Measurements from ENCODE around the gene NXPE3.

Gene NXPE3

DNA sequence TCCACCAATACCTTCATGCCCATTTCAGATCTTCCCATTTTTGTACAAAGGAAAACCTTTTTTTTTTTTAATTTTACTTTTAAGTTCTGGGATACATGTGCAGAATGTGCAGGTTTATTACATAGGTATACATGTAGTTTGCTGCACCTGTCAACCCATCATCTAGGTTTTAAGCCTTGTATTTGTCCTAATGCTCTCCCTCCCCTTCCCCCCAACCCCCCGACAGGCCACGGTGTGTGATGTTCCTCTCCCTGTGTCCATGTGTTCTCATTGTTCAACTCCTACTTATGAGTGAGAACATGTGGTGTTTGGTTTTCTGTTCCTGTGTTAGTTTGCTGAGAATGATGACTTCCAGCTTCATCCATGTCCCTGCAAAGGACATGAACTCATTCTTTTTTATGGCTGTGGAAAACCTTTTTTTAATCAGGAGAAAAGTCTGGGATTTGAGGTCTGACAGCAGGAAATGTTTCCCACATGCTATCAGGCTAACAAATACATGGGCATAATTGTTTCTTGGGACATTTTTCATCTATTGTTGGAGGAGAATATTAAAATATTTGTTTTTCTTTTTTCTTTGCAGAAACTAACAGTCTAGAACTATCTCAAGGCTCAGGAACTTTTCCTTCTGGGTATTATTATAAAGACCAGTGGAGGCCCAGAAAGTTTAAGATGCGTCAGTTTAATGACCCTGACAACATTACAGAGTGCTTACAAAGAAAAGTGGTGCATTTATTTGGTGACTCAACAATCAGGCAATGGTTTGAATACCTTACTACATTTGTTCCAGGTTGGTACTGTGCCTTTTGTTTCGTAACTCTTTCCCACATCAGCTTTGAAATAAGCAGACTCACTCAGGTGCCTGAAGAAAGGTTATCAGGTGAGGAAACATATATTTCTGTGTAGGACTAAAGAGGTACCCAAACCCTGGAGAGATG lies 37.5 kb downstream of the NXPE3 start:
- no peak for TF ChIP-seq GFI1B (tag by site-specific recombination; IDR thresholded peaks at IDR 0.05)
- TF ChIP-seq, protein P1, sequence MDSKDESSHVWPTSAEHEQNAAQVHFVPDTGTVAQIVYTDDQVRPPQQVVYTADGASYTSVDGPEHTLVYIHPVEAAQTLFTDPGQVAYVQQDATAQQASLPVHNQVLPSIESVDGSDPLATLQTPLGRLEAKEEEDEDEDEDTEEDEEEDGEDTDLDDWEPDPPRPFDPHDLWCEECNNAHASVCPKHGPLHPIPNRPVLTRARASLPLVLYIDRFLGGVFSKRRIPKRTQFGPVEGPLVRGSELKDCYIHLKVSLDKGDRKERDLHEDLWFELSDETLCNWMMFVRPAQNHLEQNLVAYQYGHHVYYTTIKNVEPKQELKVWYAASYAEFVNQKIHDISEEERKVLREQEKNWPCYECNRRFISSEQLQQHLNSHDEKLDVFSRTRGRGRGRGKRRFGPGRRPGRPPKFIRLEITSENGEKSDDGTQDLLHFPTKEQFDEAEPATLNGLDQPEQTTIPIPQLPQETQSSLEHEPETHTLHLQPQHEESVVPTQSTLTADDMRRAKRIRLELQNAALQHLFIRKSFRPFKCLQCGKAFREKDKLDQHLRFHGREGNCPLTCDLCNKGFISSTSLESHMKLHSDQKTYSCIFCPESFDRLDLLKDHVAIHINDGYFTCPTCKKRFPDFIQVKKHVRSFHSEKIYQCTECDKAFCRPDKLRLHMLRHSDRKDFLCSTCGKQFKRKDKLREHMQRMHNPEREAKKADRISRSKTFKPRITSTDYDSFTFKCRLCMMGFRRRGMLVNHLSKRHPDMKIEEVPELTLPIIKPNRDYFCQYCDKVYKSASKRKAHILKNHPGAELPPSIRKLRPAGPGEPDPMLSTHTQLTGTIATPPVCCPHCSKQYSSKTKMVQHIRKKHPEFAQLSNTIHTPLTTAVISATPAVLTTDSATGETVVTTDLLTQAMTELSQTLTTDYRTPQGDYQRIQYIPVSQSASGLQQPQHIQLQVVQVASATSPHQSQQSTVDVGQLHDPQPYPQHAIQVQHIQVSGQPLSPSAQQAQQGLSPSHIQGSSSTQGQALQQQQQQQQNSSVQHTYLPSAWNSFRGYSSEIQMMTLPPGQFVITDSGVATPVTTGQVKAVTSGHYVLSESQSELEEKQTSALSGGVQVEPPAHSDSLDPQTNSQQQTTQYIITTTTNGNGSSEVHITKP (tag by site-specific recombination; IDR thresholded peaks at IDR 0.05) = peak; percentile 73
- TF ChIP-seq, protein P2, sequence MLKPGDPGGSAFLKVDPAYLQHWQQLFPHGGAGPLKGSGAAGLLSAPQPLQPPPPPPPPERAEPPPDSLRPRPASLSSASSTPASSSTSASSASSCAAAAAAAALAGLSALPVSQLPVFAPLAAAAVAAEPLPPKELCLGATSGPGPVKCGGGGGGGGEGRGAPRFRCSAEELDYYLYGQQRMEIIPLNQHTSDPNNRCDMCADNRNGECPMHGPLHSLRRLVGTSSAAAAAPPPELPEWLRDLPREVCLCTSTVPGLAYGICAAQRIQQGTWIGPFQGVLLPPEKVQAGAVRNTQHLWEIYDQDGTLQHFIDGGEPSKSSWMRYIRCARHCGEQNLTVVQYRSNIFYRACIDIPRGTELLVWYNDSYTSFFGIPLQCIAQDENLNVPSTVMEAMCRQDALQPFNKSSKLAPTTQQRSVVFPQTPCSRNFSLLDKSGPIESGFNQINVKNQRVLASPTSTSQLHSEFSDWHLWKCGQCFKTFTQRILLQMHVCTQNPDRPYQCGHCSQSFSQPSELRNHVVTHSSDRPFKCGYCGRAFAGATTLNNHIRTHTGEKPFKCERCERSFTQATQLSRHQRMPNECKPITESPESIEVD (tag by site-specific recombination; IDR thresholded peaks at IDR 0.05) = 0 out of 2 replicates have a peak, but pooled peaks have one; percentile 16
- Histone ChIP-seq H3K4me1 (ENCODE audit: control insufficient read depth, insufficient read depth, low read length) (no peaks in the 10 kb centered on the region), H3K4me3 (ENCODE audit: low read depth, low read length) (no peak overlapping the region), H3K36me3 (ENCODE audit: control insufficient read depth in 2 of 2, insufficient read depth in 1 of 2, low read length in 2 of 2) (peaks cover 0 to 27% of the 10 kb centered on the region in 2 experiments; a peak in 1 of 3 replicates), H3K27ac (ENCODE audit: extremely low read depth, low read depth, low read length) (no peak overlapping the region), H3K9me3 (ENCODE audit: control insufficient read depth, insufficient read depth, low read depth, low read length) (no peaks in the 10 kb centered on the region)
- ChIA-PET POLR2A (interaction anchor here (1.5 kb wide), 1 partner anchor 33 kb away, joined by 3 read pairs; the partner anchor contains the start of gene NFKBIZ), CTCF (interaction anchor here (0.9 to 2.4 kb wide), 4 partner anchors 12 to 413 kb away, joined by 4 to 13 read pairs (median 6); no protein-coding TSS in a partner anchor)

DNA sequence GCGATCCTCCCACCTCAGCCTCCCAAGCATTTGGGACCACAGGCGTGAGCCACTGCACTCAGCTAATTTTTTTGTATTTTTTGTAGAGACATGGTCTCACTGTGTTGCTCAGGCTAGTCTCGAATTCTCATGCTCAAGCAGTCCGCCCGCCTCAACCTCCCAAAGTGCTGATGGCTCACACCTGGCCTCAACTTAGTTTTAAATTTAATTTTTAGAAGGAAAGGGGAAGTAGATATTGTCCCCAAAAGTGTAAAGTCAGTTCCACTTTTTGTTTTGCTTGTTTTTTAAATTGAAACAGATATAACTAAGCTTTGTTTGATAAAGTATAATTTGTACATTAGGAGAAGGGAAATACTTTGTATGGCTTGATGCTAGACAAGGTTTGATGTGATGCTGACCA lies 39.0 kb downstream of the NXPE3 start:
- H3K4me1 ChIP-seq (ENCODE audit: control insufficient read depth, insufficient read depth, low read length) = no peaks in the 10 kb centered on the region
- POLR2A ChIA-PET = interaction anchor here (1.5 kb wide), 1 partner anchor 31 kb away, joined by 3 read pairs; the partner anchor contains the start of gene NFKBIZ
- H3K36me3 ChIP-seq (ENCODE audit: control insufficient read depth in 2 of 2, insufficient read depth in 1 of 2, low read length in 2 of 2) = peaks cover 0 to 34% of the 10 kb centered on the region in 2 experiments; a peak in 1 of 3 replicates
- no peak overlapping the region for H3K4me3 ChIP-seq (ENCODE audit: low read depth, low read length)
- no peak for TF ChIP-seq KLF10 (tag by site-specific recombination; IDR thresholded peaks at IDR 0.05)
- TF ChIP-seq ZNF660 (tag by site-specific recombination; IDR thresholded peaks at IDR 0.05) = no peak
- H3K9me3 ChIP-seq (ENCODE audit: control insufficient read depth, insufficient read depth, low read depth, low read length) = no peaks in the 10 kb centered on the region
- no peak overlapping the region for H3K27ac ChIP-seq (ENCODE audit: extremely low read depth, low read depth, low read length)
- CTCF ChIA-PET = interaction anchor here (1.6 to 2.4 kb wide), 3 partner anchors 15 to 411 kb away, joined by 4 to 13 read pairs (median 6); no protein-coding TSS in a partner anchor

DNA sequence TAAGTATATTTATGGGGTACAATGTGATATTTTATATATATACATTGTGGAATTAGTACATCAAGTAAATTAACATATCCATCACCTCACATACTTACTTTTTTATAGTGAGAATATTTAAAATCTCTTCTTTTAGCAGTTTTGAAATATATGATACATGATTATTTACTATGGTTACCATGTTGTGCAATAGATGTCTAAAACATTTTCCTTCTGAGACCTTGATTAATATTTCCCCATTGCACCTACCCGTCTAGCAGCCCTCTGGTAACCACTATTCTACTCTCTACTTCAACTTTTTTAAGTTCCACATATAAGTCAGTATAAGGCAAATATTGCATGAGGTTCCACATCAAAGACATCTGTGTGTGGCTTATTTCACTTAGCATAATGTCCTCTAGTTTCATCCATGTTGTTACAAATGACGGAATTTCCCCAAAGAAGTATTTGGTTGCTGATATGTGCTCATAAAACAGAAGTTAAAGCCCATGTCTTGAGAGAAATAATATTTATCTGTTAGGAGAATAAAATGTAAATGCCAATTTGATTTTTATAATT lies 40.7 kb downstream of the NXPE3 start:
- H3K36me3 ChIP-seq (ENCODE audit: control insufficient read depth in 2 of 2, insufficient read depth in 1 of 2, low read length in 2 of 2) = peaks cover 0 to 34% of the 10 kb centered on the region in 2 experiments; a peak in 2 of 3 replicates
- H3K4me3 ChIP-seq (ENCODE audit: low read depth, low read length) = no peak overlapping the region
- no peak overlapping the region for H3K27ac ChIP-seq (ENCODE audit: extremely low read depth, low read depth, low read length)
- POLR2A ChIA-PET = no interaction called here
- no peaks in the 10 kb centered on the region for H3K4me1 ChIP-seq (ENCODE audit: control insufficient read depth, insufficient read depth, low read length)
- CTCF ChIA-PET = no interaction called here
- no peaks in the 10 kb centered on the region for H3K9me3 ChIP-seq (ENCODE audit: control insufficient read depth, insufficient read depth, low read depth, low read length)
- TF ChIP-seq, protein P3, sequence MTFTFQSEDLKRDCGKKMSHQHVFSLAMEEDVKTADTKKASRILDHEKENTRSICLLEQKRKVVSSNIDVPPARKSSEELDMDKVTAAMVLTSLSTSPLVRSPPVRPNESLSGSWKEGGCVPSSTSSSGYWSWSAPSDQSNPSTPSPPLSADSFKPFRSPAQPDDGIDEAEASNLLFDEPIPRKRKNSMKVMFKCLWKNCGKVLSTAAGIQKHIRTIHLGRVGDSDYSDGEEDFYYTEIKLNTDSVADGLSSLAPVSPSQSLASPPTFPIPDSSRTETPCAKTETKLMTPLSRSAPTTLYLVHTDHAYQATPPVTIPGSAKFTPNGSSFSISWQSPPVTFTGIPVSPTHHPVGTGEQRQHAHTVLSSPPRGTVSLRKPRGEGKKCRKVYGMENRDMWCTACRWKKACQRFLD (tag by site-specific recombination; IDR thresholded peaks at IDR 0.05) = no peak
- TF ChIP-seq OVOL3 (tag by site-specific recombination; IDR thresholded peaks at IDR 0.05) = no peak
- no peak for TF ChIP-seq ZNF596 (tag by site-specific recombination; IDR thresholded peaks at IDR 0.05)
- no peak for TF ChIP-seq ZNF354C (tag by site-specific recombination; IDR thresholded peaks at IDR 0.05; ENCODE audit: borderline replicate concordance, low read depth)
- TF ChIP-seq KLF8 (tag by site-specific recombination; IDR thresholded peaks at IDR 0.05) = no peak
- TF ChIP-seq REST (tag by site-specific recombination; IDR thresholded peaks at IDR 0.05) = no peak
- TF ChIP-seq BCL6B (tag by site-specific recombination; IDR thresholded peaks at IDR 0.05) = no peak
- TF ChIP-seq HOXD13 (CRISPR knock-in tag; IDR thresholded peaks at IDR 0.05; ENCODE audit: borderline replicate concordance) = no peak
- TF ChIP-seq ZSCAN4 (tag by site-specific recombination; IDR thresholded peaks at IDR 0.05) = no peak
- TF ChIP-seq ZNF48 (tag by site-specific recombination; IDR thresholded peaks at IDR 0.05) = no peak
